Duodenal mucosa (tissue), 2 donors: ENCODE measurements around the gene SLC1A4.

Experiments used
- H3K27ac ChIP-seq: one replicate; pipeline ENCODE4 v1.7.0; 2013; ENCODE audit warnings: low read depth, low read length
- H3K27me3 ChIP-seq, 2 donors: one replicate each; pipeline ENCODE4 v1.7.0; 2013; ENCODE audit warnings: low read length in 2 of 2, control low read depth in 1 of 2; ENCODE audit not compliant: insufficient read depth in 2 of 2, control insufficient read depth in 1 of 2
- H3K36me3 ChIP-seq, 2 donors: one replicate each; pipeline ENCODE4 v1.7.0; 2013; ENCODE audit warnings: low read length in 2 of 2, control low read depth in 1 of 2; ENCODE audit not compliant: insufficient read depth in 2 of 2, control insufficient read depth in 1 of 2
- H3K4me1 ChIP-seq, 2 donors: one replicate each; pipeline ENCODE4 v1.7.0; 2013; ENCODE audit warnings: low read length in 2 of 2, control low read depth in 1 of 2; ENCODE audit not compliant: insufficient read depth in 2 of 2, control insufficient read depth in 1 of 2
- H3K4me3 ChIP-seq, 2 donors: one replicate each; pipeline ENCODE4 v1.7.0; 2013; ENCODE audit warnings: low read length in 2 of 2, low read depth in 1 of 2
- H3K9ac ChIP-seq, 2 donors: one replicate each; pipeline ENCODE4 v1.7.0; 2013; ENCODE audit warnings: low read length in 2 of 2, low read depth in 1 of 2
- H3K9me3 ChIP-seq, 2 donors: one replicate each; pipeline ENCODE4 v1.7.0; 2013; ENCODE audit warnings: low read length in 2 of 2, control low read depth in 1 of 2; ENCODE audit not compliant: control insufficient read depth in 1 of 2

SLC1A4 gene

DNA sequence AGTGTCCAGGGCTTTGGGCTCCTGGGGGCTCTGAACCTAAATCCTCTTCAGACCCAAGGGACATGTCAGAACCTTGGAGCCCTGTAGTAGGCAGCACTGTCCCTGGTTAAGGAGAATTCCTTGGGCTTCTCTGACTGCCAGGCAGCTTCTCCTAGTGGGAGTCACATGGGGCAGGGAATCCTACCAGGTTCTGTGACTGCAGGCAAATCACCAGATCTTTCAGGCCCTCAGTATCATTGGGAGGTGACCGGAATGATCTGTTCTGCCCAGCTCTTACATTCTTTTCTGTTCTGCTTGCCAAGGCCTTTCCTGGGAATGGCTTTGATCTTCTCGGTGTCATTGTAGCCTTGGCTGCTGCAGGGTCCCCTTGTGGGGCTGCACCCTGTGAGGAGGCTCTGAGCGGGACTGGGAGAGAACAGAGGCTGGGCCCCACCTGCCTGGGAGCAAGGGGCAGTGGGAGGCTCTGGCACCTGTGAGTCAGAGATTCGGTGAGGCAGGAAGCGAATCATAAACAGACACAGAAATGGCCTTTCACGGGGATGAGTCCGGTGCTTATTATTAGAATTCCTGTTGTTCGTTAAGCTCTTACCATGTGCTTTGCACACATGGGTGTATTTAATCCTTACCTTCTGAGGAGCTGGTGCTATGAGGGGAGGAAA lies 81.1 kb downstream of the SLC1A4 start:
- peaks cover 24 to 30% of the 10 kb centered on the region in 2 donors for H3K4me1 ChIP-seq
- H3K4me3 ChIP-seq: peak overlapping the region in 1 of 2 donors; percentile 30

DNA sequence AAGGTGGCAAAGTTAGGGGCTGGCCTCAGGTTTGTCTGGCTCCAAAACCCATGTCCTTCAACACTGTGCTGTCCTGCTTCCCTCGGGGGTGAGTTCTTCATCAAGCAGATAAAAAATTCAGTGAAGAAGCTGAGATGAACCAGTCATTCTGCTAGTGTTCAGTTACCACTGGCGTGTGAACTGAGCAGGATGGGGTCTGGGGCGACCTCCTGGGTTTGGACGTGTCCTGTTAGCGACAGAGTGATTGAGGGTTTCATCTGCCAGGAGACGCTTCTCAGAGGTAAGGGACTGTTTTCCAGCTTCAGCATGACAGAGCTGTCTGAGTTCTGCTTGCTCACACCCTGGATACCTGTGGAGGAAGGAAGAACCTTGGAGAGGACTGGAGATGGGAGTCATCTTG lies 81.7 kb downstream of the SLC1A4 start:
- no peaks in the 10 kb centered on the region for H3K9me3 ChIP-seq
- H3K36me3 ChIP-seq: peaks cover 4 to 35% of the 10 kb centered on the region in 2 donors
- H3K4me3 ChIP-seq: no peak overlapping the region
- peak overlapping the region in 1 of 2 donors; percentile 44 for H3K9ac ChIP-seq
- peaks cover 28% of the 10 kb centered on the region in 2 donors for H3K4me1 ChIP-seq
- H3K27me3 ChIP-seq: no peaks in the 10 kb centered on the region
- no peak overlapping the region for H3K27ac ChIP-seq

More for the DNA sequence above, 81.1 kb downstream of the SLC1A4 start:
- Histone ChIP-seq H3K9me3 (no peaks in the 10 kb centered on the region), H3K27ac (peak overlapping the region; percentile 2), H3K9ac (peak overlapping the region in 1 of 2 donors; percentile 44), H3K36me3 (peaks cover 4 to 35% of the 10 kb centered on the region in 2 donors), H3K27me3 (no peaks in the 10 kb centered on the region)

GRCh38 chr2:65071499-65072180 lies 82.4 kb downstream of the SLC1A4 start:
- Histone ChIP-seq H3K9ac (no peak overlapping the region), H3K27me3 (no peaks in the 10 kb centered on the region), H3K36me3 (peaks cover 4 to 35% of the 10 kb centered on the region in 2 donors), H3K4me1 (peaks cover 35% of the 10 kb centered on the region in 2 donors), H3K27ac (no peak overlapping the region), H3K9me3 (no peaks in the 10 kb centered on the region), H3K4me3 (no peak overlapping the region)

DNA sequence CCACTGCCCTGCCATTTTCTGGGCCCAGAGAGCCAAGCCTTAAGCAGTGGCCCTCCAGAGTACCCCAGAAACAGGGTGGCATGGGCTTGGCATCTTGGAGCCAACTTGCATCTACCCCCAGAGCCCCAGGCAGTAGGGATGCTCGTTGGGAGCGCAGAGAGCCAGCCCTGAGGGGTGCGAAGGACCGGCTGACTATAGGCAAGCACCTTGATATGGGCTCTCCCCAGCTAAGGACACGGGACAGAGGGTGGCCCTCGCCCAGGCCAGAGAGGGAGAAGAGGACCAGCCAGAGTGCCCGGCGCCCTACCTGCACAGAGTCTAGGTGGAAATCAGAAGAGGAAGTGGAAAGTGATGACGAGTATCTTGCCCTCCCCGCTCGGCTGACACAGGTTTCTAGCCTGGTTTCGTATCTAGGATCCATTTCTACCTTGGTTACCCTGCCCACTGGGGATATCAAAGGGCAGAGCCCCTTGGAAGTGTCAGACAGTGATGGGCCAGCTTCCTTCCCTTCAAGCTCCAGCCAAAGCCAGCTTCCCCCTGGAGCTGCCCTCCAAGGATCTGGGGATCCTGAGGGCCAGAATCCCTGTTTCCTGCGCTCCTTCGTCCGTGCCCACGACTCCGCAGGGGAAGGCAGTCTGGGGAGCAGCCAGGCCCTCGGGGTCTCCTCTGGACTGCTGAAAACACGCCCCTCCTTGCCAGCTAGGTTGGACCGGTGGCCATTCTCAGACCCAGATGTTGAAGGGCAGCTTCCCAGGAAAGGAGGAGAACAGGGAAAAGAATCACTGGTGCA lies 83.2 kb downstream of the SLC1A4 start:
- no peak overlapping the region for H3K27ac ChIP-seq
- no peak overlapping the region for H3K4me3 ChIP-seq
- H3K27me3 ChIP-seq: no peaks in the 10 kb centered on the region
- H3K36me3 ChIP-seq: peaks cover 5 to 35% of the 10 kb centered on the region in 2 donors
- no peak overlapping the region for H3K9ac ChIP-seq
- H3K4me1 ChIP-seq: peaks cover 36% of the 10 kb centered on the region in 2 donors
- no peaks in the 10 kb centered on the region for H3K9me3 ChIP-seq
